Activated T-cell treated with anti-CD3 and anti-CD28 coated beads for 24 hours (primary cell): ENCODE measurements around the gene LGALSL.

Experiments used
- DNase-seq: peaks from one replicate; pipeline ENCODE4 v3.0.0-alpha.2; 2020; ENCODE audit warnings: low read depth

The LGALSL gene

DNA sequence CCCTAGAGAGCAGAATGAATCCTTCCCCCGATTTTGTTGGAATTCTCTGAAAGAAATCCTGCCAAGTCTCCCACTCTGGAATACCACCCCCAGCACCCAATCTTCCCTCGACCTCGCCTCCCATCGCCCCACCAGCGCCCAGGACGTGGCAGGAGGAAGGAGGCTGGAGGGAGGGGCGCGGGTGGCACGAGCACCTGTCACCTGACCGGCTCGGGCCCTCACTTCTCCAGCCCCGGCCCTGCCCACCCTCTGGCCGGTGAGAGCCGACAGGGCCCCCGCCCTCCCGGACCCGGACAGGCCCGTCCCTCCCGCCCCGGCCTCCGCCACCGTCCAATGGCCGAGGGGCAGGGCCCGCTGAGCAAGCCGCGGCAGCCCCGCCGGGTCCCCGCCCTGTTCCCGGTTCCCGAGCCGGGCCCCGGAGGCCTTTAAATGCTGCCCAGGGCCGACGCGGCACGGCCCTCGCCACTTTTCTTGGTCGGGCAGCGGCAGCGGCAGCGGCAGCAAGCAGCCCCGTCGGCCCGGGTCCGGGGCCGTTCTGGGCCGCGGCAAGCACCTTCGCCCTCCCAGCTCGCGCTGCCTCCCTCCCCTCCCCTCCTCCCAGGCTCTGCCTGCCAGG lies at the start of gene LGALSL:
TSS of gene LGALSL (plus strand) at position 393 of the 616 bp plus-strand sequence. CDS start 384 bp downstream, outside the sequence.
- DNase-seq = peak; percentile 18

DNA sequence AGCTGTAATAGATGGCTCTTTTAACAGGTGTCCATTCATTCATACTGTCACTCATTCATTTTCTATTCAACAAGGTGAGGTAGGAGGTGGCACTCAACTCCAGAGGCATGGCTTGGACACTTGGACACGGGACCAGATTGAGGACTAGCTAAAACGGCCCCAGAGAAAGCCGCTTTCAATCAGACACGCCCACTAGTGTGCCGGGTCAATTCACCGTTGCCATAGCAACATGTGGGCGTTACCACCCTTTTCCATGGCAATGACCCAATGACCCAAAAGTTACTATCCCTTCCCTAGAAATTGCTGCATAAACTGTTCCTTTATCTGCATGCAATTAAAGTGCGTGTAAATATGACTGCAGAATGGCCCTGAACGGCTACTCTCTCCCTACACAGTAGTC lies 49.2 kb upstream of the LGALSL start:
- no peak for DNase-seq

GRCh38 chr2:64405581-64406406 lies 48.2 kb upstream of the LGALSL start:
- DNase-seq = no peak

DNA sequence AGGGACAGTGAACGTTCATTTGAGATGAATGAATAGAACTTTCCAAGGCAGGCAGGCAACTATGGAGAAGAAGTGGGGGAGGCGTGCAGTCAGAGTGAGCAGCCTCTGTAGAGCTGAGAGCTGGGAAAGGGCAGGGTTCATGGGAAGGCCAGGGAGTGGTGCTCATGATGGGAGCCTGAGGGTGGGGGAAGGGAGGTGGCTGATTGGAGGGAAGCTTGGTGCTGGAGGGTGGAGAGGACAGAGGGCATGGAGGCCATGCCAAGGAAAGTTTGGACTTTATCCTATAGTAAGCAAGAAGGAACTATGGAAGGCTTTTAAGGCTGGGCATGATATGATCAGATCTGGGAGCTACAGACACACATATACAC lies 47.6 kb upstream of the LGALSL start:
- DNase-seq = no peak

- no peak for DNase-seq
These were observed 45.9 kb upstream of the LGALSL start for GRCh38 chr2:64408031-64408430.

- DNase-seq = no peak
These were observed 43.3 kb upstream of the LGALSL start for GRCh38 chr2:64410671-64411070.

- no peak for DNase-seq
These were observed 41.3 kb upstream of the LGALSL start for GRCh38 chr2:64412671-64413070.

DNA sequence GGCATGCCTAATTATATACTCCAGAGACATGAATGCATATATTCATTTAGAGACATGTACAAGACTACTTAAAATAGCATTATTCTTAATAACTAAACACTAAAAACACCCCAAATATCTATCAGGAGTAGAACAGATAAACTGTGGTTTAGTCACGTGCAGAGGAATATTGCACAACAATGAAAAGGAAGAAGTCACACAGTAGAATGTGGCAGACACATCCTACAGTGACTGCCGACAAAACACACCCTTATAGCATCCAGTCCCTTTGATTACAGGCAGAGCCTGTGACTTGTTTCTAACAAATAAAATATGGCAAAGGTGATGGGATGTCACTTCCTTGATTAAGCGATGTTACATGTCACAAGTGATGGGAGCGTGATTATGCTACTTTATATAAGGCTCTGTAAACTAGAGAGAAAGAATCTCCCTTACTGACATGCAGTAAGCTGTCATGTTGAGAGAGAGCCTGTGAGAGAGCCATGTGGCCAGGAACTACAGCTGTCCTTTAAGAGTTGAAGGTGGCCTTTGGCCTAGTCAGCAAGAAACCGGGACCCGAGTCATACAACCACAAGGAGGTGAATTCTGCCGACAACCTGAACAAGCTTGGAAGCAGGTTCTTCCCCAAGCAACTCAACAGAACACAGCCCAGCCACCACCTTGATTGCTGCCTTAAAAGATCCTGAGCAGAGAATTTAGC lies 39.1 kb upstream of the LGALSL start:
- DNase-seq = no peak

GRCh38 chr2:64417624-64418023 lies 36.3 kb upstream of the LGALSL start:
- no peak for DNase-seq

DNA sequence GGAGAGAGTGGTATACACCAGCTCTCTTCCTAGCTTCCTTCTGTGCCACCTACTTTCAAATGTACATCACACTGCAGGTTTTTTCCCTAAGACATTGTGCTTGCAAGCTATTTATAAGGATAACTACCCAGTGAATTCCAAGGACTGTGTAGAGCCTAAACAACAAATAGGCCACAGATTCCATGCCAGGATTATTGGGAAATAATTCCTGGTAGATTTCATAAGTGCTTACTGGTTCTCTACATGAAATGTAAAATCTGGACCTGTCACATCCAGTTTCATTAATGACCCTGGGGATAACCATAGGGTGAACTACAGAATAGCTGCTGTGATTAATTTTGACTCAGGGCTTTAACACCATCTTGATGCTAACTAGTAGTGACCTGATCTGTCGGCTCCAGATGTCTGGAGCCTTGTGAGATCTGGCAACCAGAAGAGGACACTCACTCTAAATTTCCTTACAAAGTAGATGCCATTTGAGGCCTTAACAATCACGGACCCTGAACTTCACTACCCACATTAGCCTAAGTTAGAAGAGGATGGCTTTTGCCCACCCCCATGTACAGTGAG lies 34.3 kb upstream of the LGALSL start:
- no peak for DNase-seq

DNA sequence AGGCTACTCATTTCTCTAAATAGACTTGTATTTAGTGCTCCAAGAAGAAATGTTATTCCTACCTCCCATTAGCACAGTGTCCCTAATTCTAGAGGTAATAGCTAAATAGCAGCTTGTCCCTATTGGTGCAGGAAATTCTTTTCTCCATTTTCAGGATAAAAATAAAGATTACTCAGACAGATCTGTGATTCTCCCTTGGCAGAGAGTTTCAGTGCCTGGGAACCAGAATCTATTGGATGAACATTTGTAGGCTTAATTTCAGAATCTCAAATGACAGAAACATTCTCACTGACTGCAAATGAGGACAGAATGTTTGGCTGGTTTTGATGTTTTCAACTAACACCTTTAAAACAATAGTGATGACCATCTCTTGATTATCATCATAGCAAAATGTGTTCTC lies 33.3 kb upstream of the LGALSL start:
- DNase-seq = no peak

DNA sequence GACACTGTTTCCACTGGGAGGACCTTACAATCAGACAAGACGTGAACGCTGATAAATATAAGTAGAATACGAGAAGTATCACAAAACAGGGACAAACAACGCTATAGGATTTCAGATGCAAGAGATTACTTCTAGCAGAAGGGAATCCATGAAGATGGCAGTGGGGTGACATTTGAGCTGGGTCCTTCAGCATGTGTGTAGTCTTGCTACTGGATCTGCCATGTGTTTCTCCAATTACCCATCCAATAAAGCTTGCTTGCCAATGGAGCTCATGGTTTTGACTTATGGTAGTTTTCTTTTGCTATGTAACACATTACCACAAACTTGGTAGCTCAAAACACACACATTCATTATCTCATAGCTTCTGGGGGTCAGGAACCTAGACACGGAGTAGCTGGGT lies 32.8 kb upstream of the LGALSL start:
- DNase-seq = no peak

DNA sequence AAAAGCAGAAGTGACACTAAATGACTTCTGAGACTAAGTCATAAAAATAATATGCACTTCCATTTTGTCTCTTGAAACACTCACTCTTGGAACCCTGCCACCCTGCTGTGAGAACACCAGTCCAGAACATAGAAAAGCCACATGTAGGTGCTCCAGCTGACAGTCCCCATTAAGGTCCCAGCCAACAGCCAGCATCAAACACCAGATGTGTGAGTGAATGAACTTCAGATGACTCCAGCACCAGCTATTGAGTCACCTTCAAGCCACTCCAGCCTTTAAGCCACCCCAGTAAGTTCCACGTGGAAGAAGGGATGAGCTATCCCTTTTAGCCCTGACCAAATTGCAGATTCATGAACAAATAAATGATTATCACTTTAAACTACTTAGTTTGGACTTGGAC lies 31.5 kb upstream of the LGALSL start:
- no peak for DNase-seq

DNA sequence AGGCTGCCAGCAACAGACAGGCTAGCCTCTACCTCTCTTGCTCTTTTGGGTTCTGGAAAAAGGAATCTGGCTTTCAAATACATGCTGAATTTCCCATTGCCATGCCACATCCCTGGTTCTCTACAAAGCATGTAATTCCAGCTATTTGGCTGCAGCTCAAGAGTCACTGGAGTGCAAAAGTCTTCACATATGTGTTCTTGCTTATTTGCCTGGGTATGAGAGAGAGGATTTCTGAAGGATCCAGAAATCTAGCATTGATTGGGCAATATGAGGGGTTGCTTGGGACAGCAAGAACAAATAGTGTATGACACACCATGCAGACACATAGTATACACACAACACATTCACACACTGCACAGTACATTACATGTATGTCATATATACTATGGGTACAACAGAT lies 30.7 kb upstream of the LGALSL start:
- no peak for DNase-seq

GRCh38 chr2:64424416-64424987 lies 29.5 kb upstream of the LGALSL start:
- no peak for DNase-seq

- DNase-seq = no peak
These were observed 27.6 kb upstream of the LGALSL start for GRCh38 chr2:64426183-64426952.

GRCh38 chr2:64434039-64434657 lies 19.8 kb upstream of the LGALSL start:
- DNase-seq = no peak

GRCh38 chr2:64437883-64438282 lies 16.1 kb upstream of the LGALSL start:
- no peak for DNase-seq

- no peak for DNase-seq
These were observed 14.8 kb upstream of the LGALSL start for GRCh38 chr2:64439194-64439593.

DNA sequence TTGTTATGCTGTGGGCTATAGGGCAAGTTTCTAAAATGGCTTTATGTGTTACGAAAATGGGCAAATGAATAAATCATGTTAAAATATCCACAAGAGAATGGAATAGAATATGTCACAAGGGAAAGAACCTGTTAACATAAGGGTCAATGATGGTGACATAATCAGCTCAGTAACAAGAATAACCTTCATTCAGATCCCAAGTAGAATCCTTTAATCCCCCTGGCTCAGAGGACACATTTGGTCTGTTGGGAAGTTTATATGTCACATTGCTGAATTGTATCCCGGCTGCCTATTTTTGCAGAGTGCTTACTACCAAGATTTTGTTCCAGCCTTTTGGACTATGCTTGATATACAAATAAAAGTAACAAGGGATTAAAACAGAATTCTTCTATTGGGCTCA lies 13.1 kb upstream of the LGALSL start:
- no peak for DNase-seq

GRCh38 chr2:64442277-64442676 lies 11.7 kb upstream of the LGALSL start:
- DNase-seq = no peak
